HepG2 (cell line): ENCODE measurements around the gene KANSL1L.

Source experiments
- POLR2A ChIP-seq, 2 experiments: IDR thresholded peaks; 2 replicates each; pipeline ENCODE4 v1.6.1; 2011; ENCODE audit warnings: low read depth in 2 of 2, low read length in 2 of 2, mild to moderate bottlenecking in 1 of 2, moderate library complexity in 1 of 2; ENCODE audit not compliant: insufficient read depth in 1 of 2
- POLR2AphosphoS5 ChIP-seq: IDR thresholded peaks from 2 replicates; pipeline ENCODE4 v1.6.1; 2012; ENCODE audit warnings: low read depth, low read length
- PTBP1 ChIP-seq: fragments of 200-400 bp; formaldehyde crosslinking; IDR thresholded peaks from 2 replicates; pipeline ENCODE4 v1.6.1; 2018; ENCODE audit warnings: low read length, low read depth; ENCODE audit not compliant: poor library complexity, severe bottlenecking
- RNF2 ChIP-seq: fragments of 450-650 bp; conservative IDR thresholded peaks from 2 replicates; pipeline ENCODE4 v1.6.1; 2016; ENCODE audit warnings: low read depth
- SPEN ChIP-seq: sonication (generic); formaldehyde crosslinking; IDR thresholded peaks from 2 replicates; pipeline ENCODE4 v1.5.1; 2020; ENCODE audit warnings: low read depth, mild to moderate bottlenecking, missing genetic modification reagents
- ZFX ChIP-seq: sonication (generic); formaldehyde crosslinking; IDR thresholded peaks from 2 replicates; pipeline ENCODE4 v1.4.0; 2020; ENCODE audit warnings: mild to moderate bottlenecking, low read depth, missing genetic modification reagents, moderate library complexity
- ZNF878 ChIP-seq: sonication (generic); formaldehyde crosslinking; IDR thresholded peaks from 2 replicates; pipeline ENCODE4 v1.8.1; 2023; ENCODE audit warnings: mild to moderate bottlenecking, missing genetic modification reagents, moderate library complexity
- TF ChIP-seq, protein P1 (sequence below): sonication (generic); formaldehyde crosslinking; IDR thresholded peaks from 2 replicates; pipeline ENCODE4 v1.5.0; 2020; ENCODE audit warnings: mild to moderate bottlenecking, missing genetic modification reagents, moderate library complexity
- TF ChIP-seq, protein P2 (sequence below), 2 experiments: IDR thresholded peaks; 2 replicates each; pipeline ENCODE4 v1.6.1; 2011 to 2012; ENCODE audit warnings: low read length in 2 of 2, borderline replicate concordance in 1 of 2, low read depth in 1 of 2, mild to moderate bottlenecking in 1 of 2, moderate library complexity in 1 of 2
- TF ChIP-seq, protein P3 (sequence below): sonication (generic); formaldehyde crosslinking; IDR thresholded peaks from 2 replicates; pipeline ENCODE4 v1.8.0; 2022; ENCODE audit warnings: mild to moderate bottlenecking, missing genetic modification reagents, moderate library complexity
- TF ChIP-seq, protein P4 (sequence below): sonication (generic); formaldehyde crosslinking; IDR thresholded peaks from 2 replicates; pipeline ENCODE4 v1.5.1; 2020; ENCODE audit warnings: mild to moderate bottlenecking, missing genetic modification reagents

- TF ChIP-seq, protein P1, sequence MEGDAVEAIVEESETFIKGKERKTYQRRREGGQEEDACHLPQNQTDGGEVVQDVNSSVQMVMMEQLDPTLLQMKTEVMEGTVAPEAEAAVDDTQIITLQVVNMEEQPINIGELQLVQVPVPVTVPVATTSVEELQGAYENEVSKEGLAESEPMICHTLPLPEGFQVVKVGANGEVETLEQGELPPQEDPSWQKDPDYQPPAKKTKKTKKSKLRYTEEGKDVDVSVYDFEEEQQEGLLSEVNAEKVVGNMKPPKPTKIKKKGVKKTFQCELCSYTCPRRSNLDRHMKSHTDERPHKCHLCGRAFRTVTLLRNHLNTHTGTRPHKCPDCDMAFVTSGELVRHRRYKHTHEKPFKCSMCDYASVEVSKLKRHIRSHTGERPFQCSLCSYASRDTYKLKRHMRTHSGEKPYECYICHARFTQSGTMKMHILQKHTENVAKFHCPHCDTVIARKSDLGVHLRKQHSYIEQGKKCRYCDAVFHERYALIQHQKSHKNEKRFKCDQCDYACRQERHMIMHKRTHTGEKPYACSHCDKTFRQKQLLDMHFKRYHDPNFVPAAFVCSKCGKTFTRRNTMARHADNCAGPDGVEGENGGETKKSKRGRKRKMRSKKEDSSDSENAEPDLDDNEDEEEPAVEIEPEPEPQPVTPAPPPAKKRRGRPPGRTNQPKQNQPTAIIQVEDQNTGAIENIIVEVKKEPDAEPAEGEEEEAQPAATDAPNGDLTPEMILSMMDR: no peak
- TF ChIP-seq POLR2AphosphoS5 (no peak), ZFX (CRISPR knock-in tag) (no peak), PTBP1 (no peak), RNF2 (no peak), ZNF878 (CRISPR knock-in tag) (no peak), POLR2A (IDR thresholded peaks at IDR 0.05; ENCODE audit: insufficient read depth in 1 of 2, low read depth in 2 of 2, low read length in 2 of 2) (no peak), SPEN (CRISPR knock-in tag) (no peak)
- TF ChIP-seq, protein P2, sequence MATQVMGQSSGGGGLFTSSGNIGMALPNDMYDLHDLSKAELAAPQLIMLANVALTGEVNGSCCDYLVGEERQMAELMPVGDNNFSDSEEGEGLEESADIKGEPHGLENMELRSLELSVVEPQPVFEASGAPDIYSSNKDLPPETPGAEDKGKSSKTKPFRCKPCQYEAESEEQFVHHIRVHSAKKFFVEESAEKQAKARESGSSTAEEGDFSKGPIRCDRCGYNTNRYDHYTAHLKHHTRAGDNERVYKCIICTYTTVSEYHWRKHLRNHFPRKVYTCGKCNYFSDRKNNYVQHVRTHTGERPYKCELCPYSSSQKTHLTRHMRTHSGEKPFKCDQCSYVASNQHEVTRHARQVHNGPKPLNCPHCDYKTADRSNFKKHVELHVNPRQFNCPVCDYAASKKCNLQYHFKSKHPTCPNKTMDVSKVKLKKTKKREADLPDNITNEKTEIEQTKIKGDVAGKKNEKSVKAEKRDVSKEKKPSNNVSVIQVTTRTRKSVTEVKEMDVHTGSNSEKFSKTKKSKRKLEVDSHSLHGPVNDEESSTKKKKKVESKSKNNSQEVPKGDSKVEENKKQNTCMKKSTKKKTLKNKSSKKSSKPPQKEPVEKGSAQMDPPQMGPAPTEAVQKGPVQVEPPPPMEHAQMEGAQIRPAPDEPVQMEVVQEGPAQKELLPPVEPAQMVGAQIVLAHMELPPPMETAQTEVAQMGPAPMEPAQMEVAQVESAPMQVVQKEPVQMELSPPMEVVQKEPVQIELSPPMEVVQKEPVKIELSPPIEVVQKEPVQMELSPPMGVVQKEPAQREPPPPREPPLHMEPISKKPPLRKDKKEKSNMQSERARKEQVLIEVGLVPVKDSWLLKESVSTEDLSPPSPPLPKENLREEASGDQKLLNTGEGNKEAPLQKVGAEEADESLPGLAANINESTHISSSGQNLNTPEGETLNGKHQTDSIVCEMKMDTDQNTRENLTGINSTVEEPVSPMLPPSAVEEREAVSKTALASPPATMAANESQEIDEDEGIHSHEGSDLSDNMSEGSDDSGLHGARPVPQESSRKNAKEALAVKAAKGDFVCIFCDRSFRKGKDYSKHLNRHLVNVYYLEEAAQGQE (IDR thresholded peaks at IDR 0.05; ENCODE audit: borderline replicate concordance in 1 of 2, low read depth in 1 of 2, low read length in 2 of 2): no peak
- TF ChIP-seq, protein P3, sequence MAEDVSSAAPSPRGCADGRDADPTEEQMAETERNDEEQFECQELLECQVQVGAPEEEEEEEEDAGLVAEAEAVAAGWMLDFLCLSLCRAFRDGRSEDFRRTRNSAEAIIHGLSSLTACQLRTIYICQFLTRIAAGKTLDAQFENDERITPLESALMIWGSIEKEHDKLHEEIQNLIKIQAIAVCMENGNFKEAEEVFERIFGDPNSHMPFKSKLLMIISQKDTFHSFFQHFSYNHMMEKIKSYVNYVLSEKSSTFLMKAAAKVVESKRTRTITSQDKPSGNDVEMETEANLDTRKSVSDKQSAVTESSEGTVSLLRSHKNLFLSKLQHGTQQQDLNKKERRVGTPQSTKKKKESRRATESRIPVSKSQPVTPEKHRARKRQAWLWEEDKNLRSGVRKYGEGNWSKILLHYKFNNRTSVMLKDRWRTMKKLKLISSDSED (CRISPR knock-in tag): no peak
- TF ChIP-seq, protein P4, sequence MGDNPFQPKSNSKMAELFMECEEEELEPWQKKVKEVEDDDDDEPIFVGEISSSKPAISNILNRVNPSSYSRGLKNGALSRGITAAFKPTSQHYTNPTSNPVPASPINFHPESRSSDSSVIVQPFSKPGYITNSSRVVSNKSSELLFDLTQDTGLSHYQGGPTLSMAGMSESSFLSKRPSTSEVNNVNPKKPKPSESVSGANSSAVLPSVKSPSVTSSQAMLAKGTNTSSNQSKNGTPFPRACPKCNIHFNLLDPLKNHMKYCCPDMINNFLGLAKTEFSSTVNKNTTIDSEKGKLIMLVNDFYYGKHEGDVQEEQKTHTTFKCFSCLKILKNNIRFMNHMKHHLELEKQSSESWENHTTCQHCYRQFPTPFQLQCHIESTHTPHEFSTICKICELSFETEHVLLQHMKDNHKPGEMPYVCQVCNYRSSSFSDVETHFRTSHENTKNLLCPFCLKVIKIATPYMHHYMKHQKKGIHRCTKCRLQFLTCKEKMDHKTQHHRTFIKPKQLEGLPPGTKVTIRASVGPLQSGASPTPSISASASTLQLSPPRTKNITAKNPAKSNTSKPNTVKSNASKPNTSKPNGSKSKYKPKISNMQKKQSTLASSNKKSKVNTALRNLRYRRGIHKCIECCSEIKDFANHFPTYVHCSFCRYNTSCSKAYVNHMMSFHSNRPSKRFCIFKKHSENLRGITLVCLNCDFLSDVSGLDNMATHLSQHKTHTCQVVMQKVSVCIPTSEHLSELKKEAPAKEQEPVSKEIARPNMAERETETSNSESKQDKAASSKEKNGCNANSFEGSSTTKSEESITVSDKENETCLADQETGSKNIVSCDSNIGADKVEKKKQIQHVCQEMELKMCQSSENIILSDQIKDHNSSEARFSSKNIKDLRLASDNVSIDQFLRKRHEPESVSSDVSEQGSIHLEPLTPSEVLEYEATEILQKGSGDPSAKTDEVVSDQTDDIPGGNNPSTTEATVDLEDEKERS (CRISPR knock-in tag): no peak
Measured at GRCh38 chr2:210003359-210003758, 167.8 kb downstream of the KANSL1L start.
